Left colon (tissue), 2 donors: ENCODE results near the gene RBM34. TPM values are rescaled to one million over a fixed set of nuclear protein-coding genes. Genes with fewer than 3 reads are reported as not detected.
A peak's percentile ranks its signal among the peaks of the same experiment; 100 is the strongest.

Experiments
- ATAC-seq: fragments of 200-7000 bp; cut with Tn5 transposase; one replicate; pipeline ENCODE4 v1.9.1; 2020; ENCODE audit warnings: mild to moderate bottlenecking, moderate library complexity
- DNase-seq, 2 donors: peaks; one replicate each; pipeline ENCODE4 v3.0.0-alpha.2; 2020
- intact Hi-C, 2 donors: fragments of 100-400 bp; cut with DNase I in 1 of 2; cut with micrococcal nuclease in 1 of 2; formaldehyde crosslinking; loops; one replicate each; pipeline versions ENCODE4 v1.11.2 to v1.14.0; 2022; cut with DNase I, micrococcal nuclease
- total RNA-seq, 2 donors: library from RNA; stranded (reverse); fragmentation: NEBNext Ultra II Directional; extraction: Animal tissue kit (Norgen Biotek cat#: 25700); gene quantifications; one replicate each; pipeline ENCODE4 v1.2.1, GENCODE V29; 2021
- donor health status: DM: no; HTN: no; CAD: no.
- donor health status: DM: yes; HTN: yes; CAD: no.

Gene RBM34
- total RNA-seq, 2 donors from 2014 or later = 50.8 to 58.7 TPM

- DNase-seq (no peak), ATAC-seq (no peak)
- intact Hi-C loops = no loop called here
Observed at GRCh38 chr1:235158680-235159079, 2.4 kb downstream of the RBM34 start.

- DNase-seq (no peak), ATAC-seq (no peak)
- intact Hi-C loops = no loop called here
Observed at GRCh38 chr1:235157150-235157549, 3.9 kb downstream of the RBM34 start.

GRCh38 chr1:235156740-235157139, 4.3 kb downstream of the RBM34 start:
- intact Hi-C loops = no loop called here
- ATAC-seq (peak; percentile 86), DNase-seq (no peak)

GRCh38 chr1:235156265-235156664, 4.8 kb downstream of the RBM34 start:
- intact Hi-C loops = no loop called here
- DNase-seq = no peak
- no peak for ATAC-seq

- intact Hi-C loops = no loop called here
- no peak for ATAC-seq
- no peak for DNase-seq
Observed at GRCh38 chr1:235152235-235152634, 8.8 kb downstream of the RBM34 start.

- DNase-seq (no peak), ATAC-seq (no peak)
- intact Hi-C loops = no loop called here
Observed at GRCh38 chr1:235151033-235151432, 10.0 kb downstream of the RBM34 start.

- ATAC-seq = no peak
- intact Hi-C loops = no loop called here
Observed at GRCh38 chr1:235149824-235150223, 11.2 kb downstream of the RBM34 start.

GRCh38 chr1:235147269-235147668, 13.8 kb downstream of the RBM34 start:
- DNase-seq (no peak), ATAC-seq (no peak)
- intact Hi-C loops = no loop called here

More at GRCh38 chr1:235149824-235150223, 11.2 kb downstream of the RBM34 start:
- DNase-seq = no peak

- intact Hi-C loops = no loop called here
Observed at GRCh38 chr1:235145639-235146038, 15.4 kb downstream of the RBM34 start.

GRCh38 chr1:235142991-235143390, 18.1 kb downstream of the RBM34 start:
- DNase-seq (no peak), ATAC-seq (no peak)
- intact Hi-C loops = no loop called here

More at GRCh38 chr1:235145639-235146038, 15.4 kb downstream of the RBM34 start:
- ATAC-seq = no peak
- no peak for DNase-seq

- DNase-seq = no peak
- no peak for ATAC-seq
- intact Hi-C loops = no loop called here
Observed at GRCh38 chr1:235139315-235139714, 21.7 kb downstream of the RBM34 start.

- intact Hi-C loops = no loop called here
- ATAC-seq = no peak
- DNase-seq = no peak
Observed at GRCh38 chr1:235138821-235139220, 22.2 kb downstream of the RBM34 start.

GRCh38 chr1:235136111-235136510, 24.9 kb downstream of the RBM34 start:
- ATAC-seq = no peak
- intact Hi-C loops = no loop called here
- no peak for DNase-seq

GRCh38 chr1:235134171-235134570, 26.9 kb downstream of the RBM34 start:
- intact Hi-C loops = no loop called here
- ATAC-seq (no peak), DNase-seq (no peak)

- DNase-seq (no peak), ATAC-seq (no peak)
- intact Hi-C loops = no loop called here
Observed at GRCh38 chr1:235133086-235133485, 28.0 kb downstream of the RBM34 start.

GRCh38 chr1:235131961-235132360, 29.1 kb downstream of the RBM34 start:
- intact Hi-C loops = no loop called here
- DNase-seq (no peak), ATAC-seq (no peak)

- intact Hi-C loops = no loop called here
- DNase-seq (no peak), ATAC-seq (no peak)
Observed at GRCh38 chr1:235130766-235131270, 30.2 kb downstream of the RBM34 start.

GRCh38 chr1:235129774-235130570, 31.1 kb downstream of the RBM34 start:
- no peak for ATAC-seq
- intact Hi-C loops = no loop called here
- no peak for DNase-seq

- peak; percentile 92 to 96 for DNase-seq
- intact Hi-C loops = no loop called here
- peak; percentile 97 for ATAC-seq
Observed at GRCh38 chr1:235128456-235129328, 32.4 kb downstream of the RBM34 start, which contains the start of gene TOMM20. TSS of gene TOMM20 (minus strand) at chr1:235128837. CDS start at chr1:235128715, 122 bp downstream.
